HL-60 (cell line): Measurements from ENCODE around the gene PTPRM.

ENCODE experiments used
- DNase-seq, 2 experiments: peaks; one replicate each; pipeline ENCODE4 v3.0.0-alpha.2; 2010 to 2020; ENCODE audit warnings: low read depth in 1 of 2, low spot score in 1 of 2
- H3K27ac ChIP-seq: fragments of 250-450 bp; sonication (Bioruptor Pico); replicated peaks from 2 replicates; pipeline ENCODE4 v1.5.1; 2020; ENCODE audit warnings: mild to moderate bottlenecking, moderate library complexity
- H3K27me3 ChIP-seq: fragments of 250-450 bp; sonication (Bioruptor Pico); 2 replicates; pipeline ENCODE4 v1.5.1; 2021; ENCODE audit warnings: mild to moderate bottlenecking, moderate library complexity; ENCODE audit not compliant: insufficient read depth, poor library complexity, severe bottlenecking
- H3K4me3 ChIP-seq: replicated peaks from 2 replicates; pipeline ENCODE4 v1.5.1; 2011; ENCODE audit warnings: mild to moderate bottlenecking, control low read depth, low read length; ENCODE audit not compliant: insufficient read depth
- CTCF ChIP-seq: IDR thresholded peaks from one replicate; pipeline ENCODE4 v1.5.1; 2011; ENCODE audit warnings: low read length, control low read depth, inconsistent platforms; ENCODE audit not compliant: insufficient read depth
- GABPA ChIP-seq: IDR thresholded peaks from 2 replicates; pipeline ENCODE4 v1.6.1; 2012; ENCODE audit warnings: low read depth
- POLR2AphosphoS5 ChIP-seq: IDR thresholded peaks from 2 replicates; pipeline ENCODE4 v1.6.1; 2012; ENCODE audit warnings: low read depth
- REST ChIP-seq: IDR thresholded peaks from 2 replicates; pipeline ENCODE4 v1.6.1; 2012; ENCODE audit warnings: low read depth; ENCODE audit not compliant: insufficient replicate concordance
- SPI1 ChIP-seq: IDR thresholded peaks from 2 replicates; pipeline ENCODE4 v1.6.1; 2012; ENCODE audit warnings: low read depth, mild to moderate bottlenecking, borderline replicate concordance

Gene PTPRM

GRCh38 chr18:7579918-7580542 is 12.9 kb downstream of the PTPRM start:
- no peak overlapping the region for H3K4me3 ChIP-seq
- TF ChIP-seq CTCF (no peak), GABPA (no peak), SPI1 (no peak), POLR2AphosphoS5 (no peak), REST (no peak)
- no peak for DNase-seq
- no peak overlapping the region for H3K27ac ChIP-seq
- peaks cover 2% of the 10 kb centered on the region for H3K27me3 ChIP-seq

- no peaks in the 10 kb centered on the region for H3K27me3 ChIP-seq
- H3K27ac ChIP-seq, result no peak overlapping the region
- no peak for TF ChIP-seq SPI1
- TF ChIP-seq POLR2AphosphoS5, result no peak
- no peak for TF ChIP-seq CTCF
- no peak for TF ChIP-seq REST
- TF ChIP-seq GABPA, result no peak
- no peak overlapping the region for H3K4me3 ChIP-seq
- DNase-seq, result no peak
Measured at GRCh38 chr18:7584646-7585275, 17.6 kb downstream of the PTPRM start.

- Histone ChIP-seq H3K4me3 (no peak overlapping the region), H3K27ac (no peak overlapping the region)
Measured at GRCh38 chr18:7585276-7585670, 18.2 kb downstream of the PTPRM start.

More at GRCh38 chr18:7585276-7585670, 18.2 kb downstream of the PTPRM start:
- no peaks in the 10 kb centered on the region for H3K27me3 ChIP-seq
- no peak for TF ChIP-seq POLR2AphosphoS5
- TF ChIP-seq REST, result no peak
- TF ChIP-seq CTCF, result no peak
- no peak for TF ChIP-seq GABPA
- TF ChIP-seq SPI1, result no peak
- DNase-seq, result no peak
